ENCODE data around the gene TBC1D8. TPM values are rescaled to one million over a fixed set of nuclear protein-coding genes. Genes with fewer than 3 reads are reported as not detected.
A peak's percentile ranks its signal among the peaks of the same experiment; 100 is the strongest.

Gene TBC1D8
- total and polyA plus RNA-seq, 2 of the 8 experiments (the other 6 are each of a cell fraction or from before 2014, with no cell fraction given) = 20.8 to 21.8 TPM

- no peak overlapping the region for H2BK5ac ChIP-seq (ENCODE audit: low read depth, low read length)
- no peak overlapping the region for H3K4ac ChIP-seq (replicated peaks; ENCODE audit: insufficient read length, low read depth, low read length)
- no peak overlapping the region for H4K91ac ChIP-seq (replicated peaks; ENCODE audit: insufficient read length, low read length)
- H2AK5ac ChIP-seq (ENCODE audit: low read depth, low read length) = peak overlapping the region; percentile 55; the same call in 1 of the 2 replicates
- no peak for FAIRE-seq
- no peak overlapping the region for H3K27ac ChIP-seq (ENCODE audit: low read depth, low read length)
- POLR2A ChIA-PET (ENCODE audit: partially characterized antibody) = interaction anchor here (0.9 to 16.5 kb wide), 4 partner anchors 9 to 142 kb away, joined by 3 to 151 read pairs (median 10); partner anchors contain the start of gene RPL31
- no peaks in the 10 kb centered on the region for H3K36me3 ChIP-seq (ENCODE audit: control insufficient read depth in 2 of 4, insufficient read depth in 4 of 4, low read length in 3 of 4)
- peaks cover 11 to 20% (median 17%) of the 10 kb centered on the region in 4 experiments for H3K4me1 ChIP-seq (replicated peaks in 1 of 4; ENCODE audit: control insufficient read depth in 3 of 4, insufficient read depth in 4 of 4, low read length in 3 of 4)
- no peak overlapping the region for H4K8ac ChIP-seq (ENCODE audit: extremely low read depth, insufficient read depth, low read length)
- no peak overlapping the region for H3K9ac ChIP-seq (replicated peaks in 1 of 4; ENCODE audit: extremely low read depth in 1 of 4, low read depth in 3 of 4, low read length in 3 of 4)
- H2AFZ ChIP-seq (ENCODE audit: low read length) = no peak overlapping the region
- H3K27me3 ChIP-seq (replicated peaks in 1 of 4; ENCODE audit: control insufficient read depth in 3 of 4, extremely low read depth in 1 of 4, insufficient read depth in 3 of 4, low read length in 3 of 4) = peaks cover 0 to 8% (median 2%) of the 10 kb centered on the region in 4 experiments; a peak in 4 of 7 replicates
- H2BK15ac ChIP-seq (ENCODE audit: low read length) = no peak overlapping the region
- peaks cover 0 to 2% of the 10 kb centered on the region in 2 experiments for H4K20me1 ChIP-seq (replicated peaks in 1 of 2; ENCODE audit: control insufficient read depth in 1 of 2, insufficient read depth in 2 of 2, low read length in 2 of 2)
- DNase-seq (ENCODE audit: low read depth in 1 of 2, low spot score in 2 of 2) = no peak
- no peaks in the 10 kb centered on the region for H3K9me3 ChIP-seq (ENCODE audit: insufficient read depth in 2 of 2, low read depth in 1 of 2, low read length in 1 of 2)
- H3K23me2 ChIP-seq (ENCODE audit: low read depth, low read length) = peaks cover 21% of the 10 kb centered on the region
- no peak overlapping the region for H3K4me3 ChIP-seq (ENCODE audit: extremely low read depth in 1 of 4, insufficient read depth in 2 of 4, low read depth in 3 of 4, low read length in 4 of 4)
- H3K4me2 ChIP-seq (ENCODE audit: insufficient read depth in 1 of 2, low read depth in 2 of 2, low read length in 2 of 2) = no peak overlapping the region; a peak in 1 of 4 replicates
- H3K18ac ChIP-seq (ENCODE audit: extremely low read depth, low read length) = no peak overlapping the region
- no peak overlapping the region for H2BK120ac ChIP-seq (replicated peaks; ENCODE audit: low read depth, low read length)
- peaks cover 6% of the 10 kb centered on the region; the same call in 1 of the 2 replicates for H3K79me1 ChIP-seq (ENCODE audit: low read depth, low read length)
- no peak overlapping the region for H3K23ac ChIP-seq (ENCODE audit: insufficient read length)
- TF ChIP-seq BACH1 (IDR thresholded peaks at IDR 0.05; ENCODE audit: low read length) (no peak), RBBP5 (IDR thresholded peaks at IDR 0.05; ENCODE audit: borderline replicate concordance, low read depth, low read length) (no peak), KDM5A (IDR thresholded peaks at IDR 0.05; ENCODE audit: low read length) (no peak), CBX5 (IDR thresholded peaks at IDR 0.05; ENCODE audit: low read depth, low read length) (no peak), SP1 (IDR thresholded peaks at IDR 0.05; ENCODE audit: low read depth, low read length) (no peak), GTF2F1 (IDR thresholded peaks at IDR 0.05; ENCODE audit: borderline replicate concordance, low read depth, low read length) (no peak), TAF1 (IDR thresholded peaks at IDR 0.05; ENCODE audit: low read depth, low read length) (no peak)
- CTCF ChIA-PET (ENCODE audit: partially characterized antibody) = interaction anchor here (0.7 to 1.9 kb wide), 4 partner anchors 57 to 112 kb away, joined by 3 to 9 read pairs (median 6); no protein-coding TSS in a partner anchor
- H3K56ac ChIP-seq (replicated peaks; ENCODE audit: insufficient read length, low read depth, low read length) = no peak overlapping the region
- no peak overlapping the region for H4K5ac ChIP-seq (ENCODE audit: insufficient read length, low read depth, low read length)
- no peak overlapping the region for H2BK12ac ChIP-seq (ENCODE audit: low read depth, low read length)
- no peak overlapping the region for H3K14ac ChIP-seq (ENCODE audit: insufficient read length)
- H3K79me2 ChIP-seq (ENCODE audit: control insufficient read depth in 1 of 2, insufficient read depth in 2 of 2, low read length in 2 of 2) = peaks cover 0 to 69% of the 10 kb centered on the region in 2 experiments; a peak in 2 of 4 replicates
- 79% methylated on average over 2 of the region's 2 CpGs; no CpG with 5 or more reads in 1 of the 2 experiments for WGBS, 2 experiments (ENCODE audit: extremely low coverage in 1 of 2, insufficient coverage in 1 of 2, insufficient read length in 1 of 2, insufficient replicate concordance in 2 of 2, low coverage in 1 of 2, low lambda C conversion rate in 2 of 2, missing lambda C conversion rate in 1 of 2)
- no peak overlapping the region for H2BK20ac ChIP-seq (ENCODE audit: low read length)
Observed at GRCh38 chr2:101147971-101148370, 3.2 kb downstream of the TBC1D8 start.
